ENCODE data around the gene HCFC1. TPM values are rescaled to one million over a fixed set of nuclear protein-coding genes. Genes with fewer than 3 reads are reported as not detected.

Gene HCFC1
- total RNA-seq, 1 donor from 2014 or later, result 61.2 TPM

- no peaks in the 10 kb centered on the region for H3K36me3 ChIP-seq (ENCODE audit: insufficient read depth, low read length)
- H3K27me3 Mint-ChIP-seq (ENCODE audit: low read depth, unreplicated experiment), result peaks cover 8% of the 10 kb centered on the region
- H3K4me2 ChIP-seq (ENCODE audit: low read length), result no peak overlapping the region
- no peaks in the 10 kb centered on the region for H3K79me2 ChIP-seq (ENCODE audit: insufficient read depth, low read length)
- no peaks in the 10 kb centered on the region for H3K9me3 ChIP-seq (ENCODE audit: insufficient read depth, low read depth, low read length)
- FAIRE-seq (no peak), DNase-seq (ENCODE audit: low read depth) (no peak)
- no peaks in the 10 kb centered on the region for H3K4me1 Mint-ChIP-seq (ENCODE audit: low read depth, unreplicated experiment)
- TF ChIP-seq CTCF (IDR thresholded peaks at IDR 0.05; ENCODE audit: insufficient read depth, low read depth, low read length) (no peak), EZH2 (IDR thresholded peaks at IDR 0.05; ENCODE audit: insufficient read depth, low read length) (no peak)
- H3K27me3 ChIP-seq (ENCODE audit: insufficient read depth, low read length), result no peaks in the 10 kb centered on the region
- no peaks in the 10 kb centered on the region for H4K20me1 ChIP-seq (ENCODE audit: insufficient read depth, low read length)
- no peak overlapping the region for H3K4me3 Mint-ChIP-seq (ENCODE audit: unreplicated experiment)
- H3K4me1 ChIP-seq (ENCODE audit: insufficient read depth, low read length), result no peaks in the 10 kb centered on the region
- H3K9me3 Mint-ChIP-seq (ENCODE audit: unreplicated experiment), result no peaks in the 10 kb centered on the region
- H3K36me3 Mint-ChIP-seq (ENCODE audit: low read depth, unreplicated experiment), result peaks cover 2% of the 10 kb centered on the region
- no peak overlapping the region for H3K9ac ChIP-seq (ENCODE audit: low read length)
- no peak overlapping the region for H2AFZ ChIP-seq (ENCODE audit: low read depth, low read length)
- H3K4me3 ChIP-seq (ENCODE audit: insufficient read depth, low read depth, low read length), result no peak overlapping the region
- H3K27ac Mint-ChIP-seq (ENCODE audit: unreplicated experiment), result no peak overlapping the region
- no peak overlapping the region for H3K27ac ChIP-seq (ENCODE audit: low read depth, low read length)
Observed at GRCh38 chrX:153919281-153919680, 52.3 kb downstream of the HCFC1 start.

- Histone ChIP-seq H3K4me3 (ENCODE audit: insufficient read depth, low read depth, low read length) (no peak overlapping the region), H3K9ac (ENCODE audit: low read length) (no peak overlapping the region), H3K4me1 (ENCODE audit: insufficient read depth, low read length) (no peaks in the 10 kb centered on the region), H3K36me3 (ENCODE audit: insufficient read depth, low read length) (no peaks in the 10 kb centered on the region), H3K4me2 (ENCODE audit: low read length) (no peak overlapping the region), H3K27me3 (ENCODE audit: insufficient read depth, low read length) (no peaks in the 10 kb centered on the region), H2AFZ (ENCODE audit: low read depth, low read length) (no peak overlapping the region), H3K79me2 (ENCODE audit: insufficient read depth, low read length) (no peaks in the 10 kb centered on the region), H4K20me1 (ENCODE audit: insufficient read depth, low read length) (no peaks in the 10 kb centered on the region), H3K27ac (ENCODE audit: low read depth, low read length) (no peak overlapping the region), H3K9me3 (ENCODE audit: insufficient read depth, low read depth, low read length) (no peaks in the 10 kb centered on the region)
- FAIRE-seq (no peak), DNase-seq (ENCODE audit: low read depth) (no peak)
- Mint-ChIP-seq H3K4me1 (ENCODE audit: low read depth, unreplicated experiment) (no peaks in the 10 kb centered on the region), H3K4me3 (ENCODE audit: unreplicated experiment) (no peak overlapping the region), H3K27ac (ENCODE audit: unreplicated experiment) (no peak overlapping the region), H3K27me3 (ENCODE audit: low read depth, unreplicated experiment) (peaks cover 8% of the 10 kb centered on the region), H3K9me3 (ENCODE audit: unreplicated experiment) (no peaks in the 10 kb centered on the region), H3K36me3 (ENCODE audit: low read depth, unreplicated experiment) (peaks cover 2% of the 10 kb centered on the region)
- no peak for TF ChIP-seq EZH2 (IDR thresholded peaks at IDR 0.05; ENCODE audit: insufficient read depth, low read length)
- TF ChIP-seq CTCF (IDR thresholded peaks at IDR 0.05; ENCODE audit: insufficient read depth, low read depth, low read length), result no peak
Observed at GRCh38 chrX:153917869-153918268, 53.7 kb downstream of the HCFC1 start.

GRCh38 chrX:153913701-153914100 lies 57.9 kb downstream of the HCFC1 start:
- Histone ChIP-seq H3K4me2 (ENCODE audit: low read length) (no peak overlapping the region), H3K79me2 (ENCODE audit: insufficient read depth, low read length) (no peaks in the 10 kb centered on the region), H3K4me3 (ENCODE audit: insufficient read depth, low read depth, low read length) (no peak overlapping the region), H3K27ac (ENCODE audit: low read depth, low read length) (no peak overlapping the region), H3K9ac (ENCODE audit: low read length) (no peak overlapping the region), H3K9me3 (ENCODE audit: insufficient read depth, low read depth, low read length) (no peaks in the 10 kb centered on the region), H3K27me3 (ENCODE audit: insufficient read depth, low read length) (no peaks in the 10 kb centered on the region), H2AFZ (ENCODE audit: low read depth, low read length) (no peak overlapping the region), H4K20me1 (ENCODE audit: insufficient read depth, low read length) (no peaks in the 10 kb centered on the region), H3K4me1 (ENCODE audit: insufficient read depth, low read length) (no peaks in the 10 kb centered on the region), H3K36me3 (ENCODE audit: insufficient read depth, low read length) (no peaks in the 10 kb centered on the region)
- Mint-ChIP-seq H3K36me3 (ENCODE audit: low read depth, unreplicated experiment) (peaks cover 2% of the 10 kb centered on the region), H3K27me3 (ENCODE audit: low read depth, unreplicated experiment) (peaks cover 6% of the 10 kb centered on the region), H3K4me1 (ENCODE audit: low read depth, unreplicated experiment) (no peaks in the 10 kb centered on the region), H3K9me3 (ENCODE audit: unreplicated experiment) (no peaks in the 10 kb centered on the region), H3K4me3 (ENCODE audit: unreplicated experiment) (no peak overlapping the region), H3K27ac (ENCODE audit: unreplicated experiment) (no peak overlapping the region)
- no peak for FAIRE-seq
- DNase-seq (ENCODE audit: low read depth), result no peak
- TF ChIP-seq CTCF (IDR thresholded peaks at IDR 0.05; ENCODE audit: insufficient read depth, low read depth, low read length) (no peak), EZH2 (IDR thresholded peaks at IDR 0.05; ENCODE audit: insufficient read depth, low read length) (no peak)
